ENCODE results near the gene AP4S1. TPM values are rescaled to one million over a fixed set of nuclear protein-coding genes. Genes with fewer than 3 reads are reported as not detected.

AP4S1 gene, protein sequence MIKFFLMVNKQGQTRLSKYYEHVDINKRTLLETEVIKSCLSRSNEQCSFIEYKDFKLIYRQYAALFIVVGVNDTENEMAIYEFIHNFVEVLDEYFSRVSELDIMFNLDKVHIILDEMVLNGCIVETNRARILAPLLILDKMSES
- 10 to 100 TPM; 18.6 to 21.2 (median 20.1) TPM for polyA plus RNA-seq (ENCODE audit: insufficient read length in 3 of 3)

DNA sequence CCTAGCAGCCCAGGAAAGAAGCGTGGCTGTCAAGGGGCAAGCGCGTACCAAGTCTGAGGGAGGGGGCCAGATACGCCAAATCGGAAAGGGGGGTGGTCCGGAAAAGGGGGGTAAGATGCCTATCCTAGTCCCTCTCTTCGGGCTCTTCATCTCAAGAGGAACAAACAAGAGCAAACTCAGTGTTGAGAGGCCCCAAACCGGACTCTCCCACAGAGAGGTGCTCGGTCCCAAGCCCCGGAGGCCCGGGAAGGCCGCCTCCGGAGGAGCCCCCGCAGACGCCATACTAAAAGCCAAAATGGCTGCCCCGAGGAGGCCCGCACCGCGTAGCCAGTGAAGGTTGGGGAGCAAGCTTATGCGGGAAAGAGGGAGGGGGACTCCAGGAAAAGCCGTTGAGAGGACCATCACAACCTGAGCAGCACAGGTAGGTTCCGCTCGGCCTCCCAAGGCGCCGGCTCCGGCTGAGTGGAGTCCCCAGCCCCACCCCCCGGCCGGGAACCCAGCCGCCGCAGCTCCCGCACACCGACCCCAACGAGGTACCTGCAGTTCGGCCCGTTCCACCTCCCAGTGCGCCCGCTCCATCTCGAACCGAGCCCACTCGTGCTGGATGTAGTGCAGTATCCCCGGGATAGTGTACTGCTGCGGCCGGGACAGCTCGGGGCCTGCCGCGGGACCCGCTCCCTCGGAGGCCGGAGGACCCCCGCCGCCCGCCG lies at the start of gene AP4S1:
AP4S1 (plus strand) TSS at position 283 of the 710 bp plus-strand sequence. CDS start 40,548 bp downstream, outside the sequence.
- DNase-seq (ENCODE audit: low read depth in 3 of 3, low spot score in 2 of 3): peak in 2 of 3 donors; percentile 29 to 30

DNA sequence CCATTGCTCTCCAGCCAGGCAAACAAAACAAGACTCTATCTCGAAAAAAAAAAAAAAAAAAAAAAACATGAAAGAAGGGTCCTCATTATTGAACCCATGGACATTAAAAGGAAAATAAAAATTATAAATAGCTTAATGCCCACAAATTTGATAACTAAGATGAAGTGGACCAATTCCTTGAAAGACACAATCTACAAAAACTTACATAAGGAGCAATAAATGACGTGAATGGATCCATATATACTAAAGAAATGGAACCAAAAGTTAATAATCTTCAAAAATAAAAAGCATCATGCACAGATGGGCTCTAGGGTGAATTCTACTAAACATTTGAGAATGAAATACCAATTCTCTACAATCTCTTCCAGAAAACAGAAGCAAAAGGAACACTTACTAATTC lies 47.7 kb upstream of the AP4S1 start:
- no peak for DNase-seq (ENCODE audit: low read depth in 3 of 3, low spot score in 2 of 3)

DNA sequence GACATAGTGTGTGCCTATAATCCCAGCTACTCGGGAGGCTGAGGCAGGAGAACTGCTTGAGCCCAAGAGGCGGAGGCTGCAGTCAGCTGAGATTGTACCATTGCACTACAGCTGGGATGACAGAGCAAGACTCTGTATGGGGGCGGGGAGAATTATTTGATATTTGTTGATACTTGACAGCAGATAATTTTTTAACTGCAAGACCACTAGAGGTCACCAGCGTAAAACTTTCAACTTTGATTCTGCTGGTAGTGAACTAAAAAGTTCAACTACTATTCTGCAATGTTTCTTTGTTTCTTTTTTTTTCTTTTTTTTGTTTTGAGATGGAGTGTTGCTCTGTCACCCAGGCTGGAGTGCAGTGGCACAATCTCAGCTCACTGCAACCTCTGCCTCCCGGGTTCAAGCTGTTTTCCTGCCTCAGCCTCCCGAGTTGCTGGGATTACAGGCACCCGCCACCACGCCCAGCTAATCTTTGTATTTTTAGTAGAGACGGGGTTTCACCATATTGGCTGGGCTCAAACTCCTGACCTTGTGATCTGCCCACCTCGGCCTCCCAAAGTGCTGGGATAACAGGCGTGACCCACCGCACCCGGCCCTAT lies 45.2 kb upstream of the AP4S1 start:
- DNase-seq (ENCODE audit: low read depth in 3 of 3, low spot score in 2 of 3): peak in 2 of 3 donors; percentile 15 to 38

DNA sequence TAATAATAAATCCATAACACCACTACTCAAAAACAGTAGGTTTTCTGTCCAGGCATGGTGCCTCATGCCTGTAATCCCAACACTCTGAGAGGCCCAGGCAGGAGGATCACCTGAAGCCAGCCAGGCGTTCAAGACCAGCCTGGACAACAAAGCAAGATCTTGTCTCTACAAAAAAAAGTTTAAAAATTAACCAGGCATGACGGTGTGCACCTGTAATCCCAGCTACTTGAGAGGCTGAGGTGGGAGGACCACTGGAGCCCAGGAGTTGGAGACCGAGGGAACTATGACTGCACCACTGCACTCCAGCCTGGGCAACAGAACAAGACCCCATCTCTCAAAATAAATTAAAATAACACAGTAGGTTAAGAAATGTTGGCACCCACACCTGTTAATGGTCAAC lies 44.5 kb upstream of the AP4S1 start:
- no peak for DNase-seq (ENCODE audit: low read depth in 3 of 3, low spot score in 2 of 3)

DNA sequence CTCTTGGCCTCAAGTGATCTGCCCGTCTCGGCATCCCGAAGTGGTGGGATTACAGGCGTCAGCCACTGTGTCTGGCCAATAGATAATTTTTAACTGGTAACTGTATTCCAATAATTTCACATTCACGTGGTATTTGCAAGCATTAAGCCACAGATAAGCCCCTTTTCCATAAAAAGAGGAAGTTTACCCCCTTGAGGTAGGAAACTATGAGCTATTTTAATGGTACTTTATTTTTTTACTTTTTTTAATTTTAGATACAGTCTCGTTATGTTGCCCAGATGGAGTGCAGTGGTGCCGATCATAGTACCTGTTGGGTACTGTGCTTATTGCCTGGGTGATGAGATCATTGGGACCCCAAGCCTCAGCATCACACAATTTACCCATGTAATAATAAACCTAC lies 42.9 kb upstream of the AP4S1 start:
- no peak for DNase-seq (ENCODE audit: low read depth in 3 of 3, low spot score in 2 of 3)

DNA sequence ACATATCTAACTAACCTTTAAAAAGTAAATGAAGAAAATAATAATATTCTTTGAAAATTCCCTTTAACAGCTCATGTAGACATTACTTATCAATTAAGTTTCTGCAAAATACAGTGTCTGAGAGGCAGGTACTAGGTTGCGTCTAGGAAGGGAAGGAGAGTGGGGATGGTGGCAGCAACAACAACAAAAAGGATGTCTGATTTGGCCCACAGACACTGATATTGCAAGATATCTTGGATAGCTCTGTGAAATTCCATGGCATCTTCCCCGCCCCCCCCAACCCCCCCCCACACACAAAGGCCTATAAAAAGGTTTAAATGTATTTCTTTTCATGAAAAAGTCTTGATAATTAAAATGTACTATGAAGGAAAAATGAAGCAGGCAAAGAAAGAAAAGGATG lies 41.6 kb upstream of the AP4S1 start:
- no peak for DNase-seq (ENCODE audit: low read depth in 3 of 3, low spot score in 2 of 3)

DNA sequence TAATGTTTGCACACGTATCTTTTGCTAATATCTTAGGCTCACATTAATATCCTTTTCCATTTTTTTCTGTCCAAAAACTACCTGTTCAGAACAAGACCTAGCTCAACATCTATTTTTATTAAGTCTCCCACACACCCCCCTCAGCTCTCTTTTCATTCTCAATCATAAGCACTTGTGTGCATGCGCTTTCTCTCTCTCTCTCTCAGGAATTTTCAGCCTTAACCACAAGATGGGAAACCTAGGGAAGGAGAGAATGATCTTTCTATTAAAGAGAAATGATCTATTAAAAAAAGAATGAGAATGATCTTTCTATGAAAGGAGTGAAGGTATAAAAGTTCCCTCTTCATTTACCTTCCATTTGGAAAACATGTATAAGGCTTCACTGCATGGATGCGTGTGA lies 39.7 kb upstream of the AP4S1 start:
- DNase-seq (ENCODE audit: low read depth in 3 of 3, low spot score in 2 of 3): no peak

DNA sequence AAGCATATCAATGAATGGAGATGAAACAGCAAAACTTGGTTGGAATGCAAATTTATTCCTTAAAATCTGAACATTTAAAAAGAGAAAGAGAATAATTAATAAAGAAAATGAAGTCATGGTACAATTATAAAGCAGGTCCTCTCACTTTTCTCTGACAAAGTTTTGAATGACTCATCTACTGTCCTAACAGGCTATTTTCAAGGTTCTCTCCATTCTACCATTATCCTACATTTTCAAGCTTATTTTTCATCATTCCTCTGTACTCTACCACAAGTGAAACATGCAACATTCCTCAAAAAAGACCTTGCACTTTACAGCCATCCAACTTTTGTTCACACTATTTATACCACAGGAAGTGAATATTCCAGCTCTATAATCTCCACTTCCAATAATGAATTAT lies 36.9 kb upstream of the AP4S1 start:
- no peak for DNase-seq (ENCODE audit: low read depth in 3 of 3, low spot score in 2 of 3)

DNA sequence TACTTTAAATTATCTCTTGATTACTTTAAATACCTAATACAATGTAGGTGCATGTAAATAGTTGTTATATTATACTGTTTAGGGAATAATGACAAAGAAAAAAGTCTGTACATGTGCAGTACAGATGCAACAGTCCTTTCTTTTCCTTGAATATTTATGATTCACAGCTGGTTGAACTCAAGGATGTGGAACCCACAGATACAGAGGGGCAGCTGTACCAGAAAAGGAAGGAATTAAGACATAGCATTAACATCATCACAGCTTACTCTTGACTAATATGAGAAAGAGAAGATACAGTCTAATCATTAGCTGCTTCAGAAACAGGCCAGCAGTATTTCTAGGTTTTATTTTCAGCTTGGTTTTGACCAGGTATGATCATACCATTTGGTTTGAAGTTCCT lies 34.7 kb upstream of the AP4S1 start:
- no peak for DNase-seq (ENCODE audit: low read depth in 3 of 3, low spot score in 2 of 3)

DNA sequence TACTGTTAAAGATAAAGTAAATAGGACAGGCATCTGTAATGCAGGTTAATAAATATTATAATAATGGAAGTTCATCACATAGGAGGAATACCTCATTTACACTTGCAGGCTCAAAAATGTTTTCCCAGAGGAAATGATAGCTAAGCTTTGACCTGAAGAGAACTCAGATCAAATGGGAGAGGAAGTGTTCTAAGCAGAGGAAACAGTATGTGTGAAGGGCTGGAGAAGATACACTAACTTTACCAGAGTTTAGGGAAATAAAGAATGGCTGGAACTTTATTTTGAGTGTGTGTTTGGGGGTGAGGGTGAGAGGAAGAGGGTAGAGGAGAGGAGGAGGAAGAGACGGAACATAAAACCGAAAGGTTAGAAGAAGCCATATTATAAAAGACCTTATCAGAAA lies 34.0 kb upstream of the AP4S1 start:
- no peak for DNase-seq (ENCODE audit: low read depth in 3 of 3, low spot score in 2 of 3)

DNA sequence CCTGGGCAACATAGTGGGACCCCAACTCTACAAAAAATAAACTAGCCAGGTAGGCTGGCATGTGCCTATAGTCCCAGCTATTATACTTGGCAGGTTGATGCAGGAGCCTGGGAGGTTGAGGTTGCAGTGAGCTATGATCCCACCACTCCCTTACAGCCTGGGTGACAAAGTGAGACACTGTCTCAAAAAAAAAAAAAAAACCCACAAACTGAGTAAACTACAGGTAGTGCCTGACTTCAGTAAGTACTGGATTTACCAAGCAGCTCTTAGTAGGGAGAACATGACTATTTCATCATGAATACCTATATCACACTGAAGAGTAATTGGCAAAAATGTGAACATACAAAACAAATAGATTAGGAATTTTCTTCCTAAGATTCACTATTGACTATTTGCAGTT lies 32.4 kb upstream of the AP4S1 start:
- no peak for DNase-seq (ENCODE audit: low read depth in 3 of 3, low spot score in 2 of 3)

DNA sequence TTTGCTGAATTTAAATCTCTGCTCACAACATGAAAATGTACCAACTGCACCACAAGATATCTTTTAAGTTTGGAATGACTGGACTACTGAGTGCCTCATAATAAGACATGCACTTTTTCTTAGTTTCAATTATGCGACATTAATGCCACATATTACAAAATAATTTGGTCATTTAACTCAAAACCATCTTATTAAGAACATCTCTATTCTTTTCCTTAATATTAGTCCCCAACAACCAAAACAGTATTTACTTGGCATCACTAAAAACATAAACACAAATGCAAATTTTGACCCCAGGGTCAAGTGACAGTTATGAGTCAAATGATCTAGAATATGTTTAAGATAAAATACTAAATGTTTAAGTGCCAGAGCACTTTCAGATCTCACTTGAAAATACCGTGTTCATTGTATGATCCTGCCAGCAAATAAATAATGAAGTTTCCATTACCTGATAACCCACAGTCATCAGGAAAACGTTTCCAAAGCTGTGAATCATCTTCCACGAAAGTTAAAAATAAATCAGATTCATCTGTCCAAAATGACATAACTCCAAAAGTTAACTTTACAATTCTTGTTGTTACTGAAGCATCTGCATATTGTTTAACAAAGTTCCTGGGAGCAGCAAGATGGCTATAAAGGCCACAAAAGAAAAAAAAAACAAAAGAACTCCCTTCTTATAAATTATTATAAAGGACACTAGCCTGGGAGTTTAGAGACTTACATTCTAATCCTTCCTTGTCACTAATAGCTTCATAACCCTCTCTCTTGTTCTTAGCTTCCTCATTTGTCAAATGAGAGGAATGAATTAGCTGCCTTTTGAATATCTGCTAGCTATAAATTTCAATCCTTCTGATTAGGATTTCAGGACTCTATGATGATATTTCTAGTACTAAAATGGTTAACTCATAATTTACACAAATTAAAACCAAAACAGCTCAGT lies 30.5 kb upstream of the AP4S1 start:
- no peak for DNase-seq (ENCODE audit: low read depth in 3 of 3, low spot score in 2 of 3)

DNA sequence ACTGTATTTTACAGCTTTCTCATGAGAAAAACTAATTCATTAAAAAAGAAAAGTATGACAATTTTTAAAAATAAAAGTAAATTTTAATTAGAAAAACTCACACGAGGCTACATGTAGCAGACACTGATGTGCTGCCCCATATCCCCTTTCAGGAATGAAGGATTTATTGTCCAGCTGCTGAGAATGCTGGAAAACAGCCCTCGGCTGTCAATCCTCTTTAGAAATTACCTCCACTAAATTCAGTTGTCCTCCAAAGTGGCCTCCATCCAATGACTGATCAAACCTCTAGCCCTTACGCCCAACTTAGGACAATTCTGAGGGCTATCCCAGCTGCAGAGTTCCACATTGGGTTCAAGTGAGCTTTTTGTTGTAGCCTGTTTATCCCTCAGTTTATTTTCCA lies 29.8 kb upstream of the AP4S1 start:
- no peak for DNase-seq (ENCODE audit: low read depth in 3 of 3, low spot score in 2 of 3)

DNA sequence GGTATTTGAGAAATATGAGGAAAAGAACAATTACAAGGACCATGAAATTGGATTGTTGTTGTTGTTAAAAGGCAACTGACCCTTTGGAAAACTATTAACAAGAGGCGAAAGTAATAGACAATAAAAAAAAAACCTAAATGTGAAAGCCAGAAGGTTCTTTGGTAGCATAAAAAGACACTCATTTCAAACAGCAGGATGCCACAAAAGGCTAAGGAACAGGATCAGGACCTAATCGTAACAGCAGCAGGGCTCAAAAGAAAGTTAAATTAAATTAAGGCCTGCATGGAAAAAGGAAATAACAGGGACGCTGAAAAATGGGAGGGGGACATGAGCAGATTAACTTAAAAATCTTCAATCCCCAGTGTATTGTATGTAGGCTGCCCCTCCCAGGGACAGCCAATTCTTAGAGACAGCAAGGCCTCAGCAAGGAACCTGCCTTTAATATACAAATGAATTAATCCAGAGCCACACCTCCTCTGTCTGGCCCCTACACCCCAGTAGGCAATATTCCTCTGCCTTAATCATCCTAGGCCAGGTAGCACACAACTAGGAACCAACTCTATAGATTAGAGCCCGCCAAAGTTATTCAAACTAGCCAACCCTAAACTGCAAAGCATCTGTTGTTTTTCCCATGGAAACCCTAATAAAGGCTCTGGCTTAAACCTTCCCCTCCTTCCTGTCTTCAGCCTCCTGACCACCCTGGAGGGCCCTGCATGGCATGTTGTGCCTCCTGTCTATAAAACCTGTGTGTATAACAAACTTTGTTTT lies 28.4 kb upstream of the AP4S1 start:
- DNase-seq (ENCODE audit: low read depth in 3 of 3, low spot score in 2 of 3): no peak

DNA sequence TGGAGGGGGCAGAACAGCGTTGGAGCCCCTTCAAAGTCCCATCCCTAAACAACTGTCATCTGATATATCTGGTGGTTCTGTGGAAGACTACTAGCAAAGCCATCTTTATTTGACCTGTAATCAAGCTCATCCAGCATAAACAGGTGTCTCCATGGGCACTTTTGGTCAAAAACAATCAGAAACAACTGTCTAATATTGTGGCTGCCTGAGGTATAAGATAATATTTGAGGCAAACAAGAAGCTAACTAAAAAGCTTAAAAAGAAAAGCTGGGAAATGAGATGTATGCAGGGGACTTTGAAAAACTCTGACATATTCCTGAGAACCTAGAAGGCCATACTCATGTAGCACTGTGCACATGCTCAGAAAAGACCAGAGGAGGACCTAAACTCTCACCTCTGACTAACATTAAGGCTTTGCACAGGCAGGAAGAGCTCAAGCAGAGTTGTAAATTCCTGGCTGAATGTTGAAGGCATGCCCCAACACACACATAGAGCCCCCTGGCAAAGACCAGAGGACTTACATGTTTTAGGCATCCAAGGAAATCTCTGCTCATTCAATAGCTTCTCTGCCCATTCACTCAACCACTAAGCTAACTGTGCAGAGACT lies 27.2 kb upstream of the AP4S1 start:
- DNase-seq (ENCODE audit: low read depth in 3 of 3, low spot score in 2 of 3): no peak

DNA sequence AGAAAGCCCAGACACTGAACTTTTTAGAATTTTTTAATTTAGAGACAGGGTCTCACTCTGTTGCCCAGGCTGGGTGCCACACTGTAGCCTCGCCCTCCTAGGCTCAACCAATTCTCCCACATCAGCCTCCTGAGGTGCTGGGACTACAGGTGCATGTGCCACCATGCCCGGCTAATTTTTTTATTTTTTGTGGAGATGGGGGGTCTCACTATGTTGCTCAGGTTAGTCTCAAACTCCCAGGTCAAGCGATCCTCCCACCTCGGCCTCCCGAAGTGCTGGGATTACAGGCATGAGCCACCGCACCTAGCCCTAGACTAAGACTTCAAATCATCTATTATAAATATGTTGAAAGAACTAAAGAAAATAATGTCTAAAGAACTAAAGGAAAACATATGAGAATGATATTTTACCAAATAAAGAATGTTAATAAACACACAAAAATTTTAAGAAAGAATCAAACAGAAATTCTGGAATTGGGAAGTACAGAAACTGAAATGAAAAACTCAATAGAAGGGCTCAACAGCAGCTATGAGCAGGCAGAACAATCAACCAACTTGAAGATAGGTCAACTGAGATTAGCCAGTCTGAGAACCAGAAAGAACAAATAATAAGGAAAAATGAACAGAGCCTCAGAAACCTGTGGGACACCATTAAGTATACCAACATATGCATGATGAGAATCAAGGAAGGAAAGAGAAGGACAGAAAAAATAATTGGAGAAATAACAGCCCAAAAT lies 26.2 kb upstream of the AP4S1 start:
- DNase-seq (ENCODE audit: low read depth in 3 of 3, low spot score in 2 of 3): no peak

DNA sequence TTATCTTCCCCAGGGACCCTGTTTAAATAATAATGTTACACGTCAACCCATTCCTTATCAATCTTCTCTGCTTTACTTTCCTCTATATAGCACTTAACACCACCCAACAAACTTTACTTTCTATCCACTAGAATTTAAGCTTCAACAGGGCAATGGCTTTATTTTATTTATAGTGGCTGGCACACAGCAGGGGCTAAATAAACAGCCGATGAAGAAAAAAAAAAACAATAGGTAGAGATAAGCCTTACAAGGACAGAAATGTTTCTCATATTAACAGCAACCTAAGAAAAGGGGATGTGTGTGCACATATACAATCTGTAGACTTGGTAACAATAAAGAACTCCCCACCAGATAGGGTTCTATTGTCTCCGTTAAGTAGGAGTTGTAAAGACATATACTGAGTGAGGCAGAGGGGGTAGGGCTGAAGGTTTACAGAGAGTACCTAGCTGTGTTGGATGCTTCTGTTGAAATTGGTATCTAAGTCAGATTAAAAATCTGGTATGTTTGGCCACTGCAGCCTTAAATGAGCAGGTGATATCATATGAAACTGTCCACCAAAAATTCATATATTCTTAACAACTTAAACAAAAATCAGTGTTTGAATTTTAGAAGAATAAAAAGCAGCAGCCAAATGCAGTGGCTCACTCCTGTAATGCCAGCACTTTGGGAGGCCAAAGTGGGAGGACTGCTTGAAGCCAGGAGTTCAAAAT lies 24.7 kb upstream of the AP4S1 start:
- no peak for DNase-seq (ENCODE audit: low read depth in 3 of 3, low spot score in 2 of 3)

DNA sequence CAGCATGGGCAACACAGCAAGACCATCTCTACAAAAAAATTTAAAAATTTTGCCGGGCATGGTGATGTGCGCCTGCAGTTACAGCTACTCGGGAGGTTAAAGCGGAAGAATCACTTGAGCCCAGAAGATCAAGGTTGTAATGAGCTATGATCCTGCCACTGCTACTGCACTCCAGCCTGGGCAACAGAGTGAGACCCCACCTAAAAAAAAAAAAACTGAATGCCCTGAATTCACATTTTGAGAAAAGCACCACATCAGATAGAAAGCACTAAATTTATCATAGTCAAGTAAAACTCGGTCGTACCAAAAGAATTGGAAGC lies 24.1 kb upstream of the AP4S1 start:
- DNase-seq (ENCODE audit: low read depth in 3 of 3, low spot score in 2 of 3): no peak

DNA sequence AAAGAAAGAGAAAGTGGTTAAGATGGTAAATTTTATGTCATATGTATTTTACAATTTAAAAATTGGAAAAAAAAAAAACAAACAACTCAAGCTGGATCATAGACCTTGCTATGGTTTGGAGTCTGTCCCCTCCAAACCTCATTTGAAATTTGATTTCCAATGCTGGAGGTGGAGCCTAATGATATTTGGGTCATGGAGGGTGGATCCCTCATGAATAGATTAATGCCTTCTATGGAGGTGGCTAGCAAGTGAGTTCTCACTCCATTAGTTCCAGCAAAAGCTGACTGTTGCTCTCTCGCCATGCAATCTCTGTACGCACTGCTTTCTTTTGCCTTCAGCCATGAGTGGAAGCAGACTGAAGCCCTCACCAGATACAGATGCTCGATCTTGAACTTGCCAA lies 22.2 kb upstream of the AP4S1 start:
- no peak for DNase-seq (ENCODE audit: low read depth in 3 of 3, low spot score in 2 of 3)

All from right renal cortex interstitium (tissue), 3 donors.